HG03378 (cell line): ENCODE results near the gene VMO1.
A peak's percentile ranks its signal among the peaks of the same experiment; 100 is the strongest.

Experiments used
- ATAC-seq: cut with Tn5 transposase; IDR thresholded peaks from one replicate; pipeline ENCODE4 v1.9.1; 2021; ENCODE audit warnings: mild to moderate bottlenecking, moderate library complexity; ENCODE audit not compliant: unreplicated experiment

The VMO1 gene

DNA sequence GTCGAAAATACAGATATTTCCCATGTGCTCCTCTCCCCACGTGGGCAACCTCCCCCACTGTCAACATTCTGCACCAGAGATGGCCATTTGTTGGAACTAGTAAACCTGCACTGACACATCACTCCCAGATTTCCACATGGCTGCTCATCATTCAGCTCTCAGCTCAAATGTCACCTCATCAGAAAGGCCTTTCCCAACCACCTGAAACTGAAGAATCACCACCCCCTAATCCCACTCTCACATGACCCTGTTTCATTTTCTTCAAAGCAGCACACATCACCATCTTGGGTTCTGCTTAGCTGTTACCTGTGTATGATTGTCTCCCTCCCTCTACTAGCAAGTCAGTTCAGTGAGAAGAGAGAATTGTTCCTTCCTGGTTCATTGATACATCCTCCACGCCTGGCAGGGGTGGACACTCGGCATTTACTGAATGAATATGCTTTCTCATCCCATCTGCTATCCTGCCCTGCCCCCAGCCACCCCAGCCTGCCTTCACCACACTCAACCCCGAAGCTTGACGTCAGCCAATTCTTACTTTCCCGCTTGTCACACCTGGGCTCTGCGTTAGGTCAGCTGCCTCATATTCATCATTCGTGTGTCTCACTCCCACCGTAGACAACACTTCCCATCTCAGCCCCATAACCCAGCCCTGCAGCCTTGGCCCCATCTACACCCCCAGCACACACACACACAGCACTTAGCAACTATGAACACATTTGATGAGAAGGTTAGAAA, 14.5 kb upstream of the VMO1 start:
- ATAC-seq = no peak

DNA sequence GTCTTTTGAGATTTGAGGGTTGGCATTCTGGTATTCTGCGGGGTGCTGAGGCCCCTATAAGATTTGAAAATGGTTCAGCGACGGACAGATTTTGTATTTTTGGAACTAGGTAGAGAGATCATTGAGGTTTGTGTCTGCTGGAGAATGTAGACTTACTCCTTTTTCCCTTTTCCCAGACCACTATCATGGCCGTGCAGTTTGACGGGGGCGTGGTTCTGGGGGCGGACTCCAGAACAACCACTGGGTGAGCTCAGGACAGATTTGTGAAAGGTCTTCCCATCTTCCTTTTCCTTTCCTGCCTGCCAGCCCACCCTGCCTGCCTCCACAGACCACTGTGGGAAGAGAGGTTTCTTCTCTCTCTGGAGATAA, 10.4 kb upstream of the VMO1 start:
- no peak for ATAC-seq

DNA sequence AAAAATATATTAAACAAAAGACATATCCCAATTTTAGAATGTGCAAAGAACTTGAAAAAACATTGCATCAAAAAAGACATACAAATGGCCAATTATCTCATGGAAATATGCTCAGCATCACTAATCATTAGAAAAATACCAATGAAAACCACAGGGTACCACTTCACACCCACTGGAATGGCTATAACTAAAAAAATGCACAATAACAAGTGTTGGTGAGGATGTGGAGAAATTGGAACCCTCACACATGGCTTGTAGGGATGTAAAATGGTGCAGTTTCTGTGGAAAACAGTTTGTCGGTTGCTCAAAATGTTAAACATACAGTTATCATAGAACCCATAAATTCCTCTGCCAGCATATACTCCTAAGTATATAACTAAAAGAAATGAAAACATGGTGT, 9.0 kb upstream of the VMO1 start:
- no peak for ATAC-seq

GRCh38 chr17:4790705-4791088, 4.5 kb upstream of the VMO1 start:
- no peak for ATAC-seq

- ATAC-seq = peak; percentile 63
Measured at GRCh38 chr17:4789951-4790704, 4.0 kb upstream of the VMO1 start.

GRCh38 chr17:4789701-4789950, 3.5 kb upstream of the VMO1 start:
- no peak for ATAC-seq

DNA sequence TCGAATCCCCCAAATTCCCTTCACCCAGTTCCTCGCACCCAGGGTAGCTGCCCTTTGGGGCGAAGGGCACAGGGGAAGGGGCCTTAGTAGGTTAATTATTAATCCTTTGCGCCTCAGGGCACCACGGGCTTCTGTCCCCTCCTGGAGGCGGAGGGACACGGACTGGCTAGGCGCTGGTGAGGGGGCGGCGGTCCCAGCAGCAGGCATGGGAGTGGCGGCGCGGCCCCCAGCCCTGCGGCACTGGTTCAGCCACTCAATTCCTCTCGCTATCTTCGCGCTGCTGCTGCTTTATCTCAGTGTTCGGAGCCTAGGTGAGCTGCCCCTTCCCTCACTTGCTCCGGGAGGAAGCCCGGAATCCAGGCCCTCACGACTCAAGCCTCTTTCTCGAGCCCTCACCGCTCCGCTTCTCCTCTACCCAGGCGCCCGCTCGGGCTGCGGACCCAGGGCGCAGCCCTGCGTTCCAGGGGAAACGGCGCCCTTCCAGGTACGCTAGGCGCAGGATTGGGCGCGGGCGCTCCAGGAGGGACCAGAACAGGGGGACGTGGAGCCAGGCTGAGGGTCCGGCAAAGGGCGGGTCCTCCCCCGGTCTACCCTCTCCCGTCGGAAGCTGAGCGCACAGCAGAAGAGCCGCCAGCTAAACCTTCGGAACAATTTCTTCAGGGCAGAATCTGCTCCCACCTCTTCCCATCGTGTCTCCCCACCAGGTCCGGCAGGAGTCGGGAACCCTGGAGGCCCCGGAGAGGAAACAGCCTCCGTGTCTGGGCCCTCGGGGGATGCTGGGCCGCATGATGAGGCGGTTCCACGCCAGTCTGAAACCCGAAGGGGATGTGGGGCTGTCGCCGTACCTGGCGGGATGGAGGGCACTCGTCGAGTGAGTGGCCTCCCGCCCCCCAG, 2.9 kb upstream of the VMO1 start, which contains the start of gene GLTPD2:
Gene GLTPD2 (plus strand): TSS at position 158 of the 894 bp plus-strand sequence. CDS start 48 bp downstream, at position 206.
- ATAC-seq = no peak

DNA sequence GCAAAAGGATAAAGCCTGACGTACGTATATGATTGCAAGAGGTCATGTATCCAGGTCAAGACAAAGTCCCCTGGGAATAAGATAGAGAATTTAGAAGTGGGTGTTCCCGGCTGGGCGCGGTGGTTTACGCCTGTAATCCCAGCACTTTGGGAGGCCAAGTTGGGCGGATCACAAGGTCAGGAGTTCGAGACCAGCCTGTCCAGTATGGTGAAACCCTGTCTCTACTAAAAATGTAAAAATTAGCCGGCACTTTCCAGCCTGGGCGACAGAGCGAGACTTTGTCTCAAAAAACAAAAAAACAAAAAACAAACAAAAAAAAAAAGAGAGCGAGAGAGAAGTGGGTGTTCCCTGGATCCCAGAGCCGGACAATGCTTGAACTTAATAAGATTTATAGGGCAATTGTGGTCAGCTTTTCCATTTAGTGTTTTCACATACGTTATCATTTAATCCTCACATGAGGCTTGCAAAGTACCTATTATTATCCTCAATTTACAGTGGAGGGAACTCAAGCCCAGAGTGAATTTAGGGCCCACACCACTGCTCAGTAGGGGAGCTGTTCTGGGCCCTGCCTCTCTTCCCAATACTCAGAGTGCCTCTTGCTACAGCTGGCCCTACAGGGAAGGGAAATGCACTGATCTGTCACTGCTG, 2.1 kb upstream of the VMO1 start:
- ATAC-seq = no peak

DNA sequence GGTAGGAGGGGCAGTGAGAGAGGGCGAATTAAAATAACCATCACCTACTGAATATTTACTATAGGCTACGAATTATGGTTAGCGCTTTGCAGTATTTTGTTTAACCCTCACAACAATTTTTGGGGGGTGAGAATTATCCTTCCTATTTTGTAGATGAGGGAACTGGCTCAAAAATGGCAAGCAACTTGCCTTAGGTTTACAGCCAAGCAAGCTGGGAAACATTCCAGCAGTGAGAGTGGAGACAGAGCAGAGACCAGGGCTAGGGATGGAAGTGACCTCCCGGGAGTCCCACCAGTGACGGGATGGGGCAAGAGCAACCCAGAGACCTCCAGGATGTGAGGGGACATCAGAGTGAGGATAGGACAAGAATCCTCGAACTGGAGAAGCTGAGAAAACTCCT, 352 bp upstream of the VMO1 start:
- no peak for ATAC-seq

GRCh38 chr17:4785311-4786105, 656 bp downstream of the VMO1 start:
- no peak for ATAC-seq

DNA sequence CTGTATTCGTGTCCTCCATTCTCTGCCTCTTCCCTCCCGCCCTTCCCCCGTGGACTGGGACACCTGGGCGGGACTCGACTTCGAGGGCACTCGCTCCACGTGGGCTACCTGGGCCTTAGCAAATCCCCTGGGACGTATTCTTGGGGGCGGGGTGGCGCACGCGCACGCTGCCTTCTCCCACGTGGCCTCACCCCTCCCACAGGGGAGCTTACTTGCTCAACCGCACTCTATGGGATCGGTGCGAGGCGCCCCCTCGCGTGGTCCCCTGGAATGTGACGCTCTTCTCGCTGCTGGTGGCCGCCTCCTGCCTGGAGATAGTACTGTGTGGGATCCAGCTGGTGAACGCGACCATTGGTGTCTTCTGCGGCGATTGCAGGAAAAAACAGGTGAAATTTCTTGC, 3.5 kb downstream of the VMO1 start:
- ATAC-seq = no peak

DNA sequence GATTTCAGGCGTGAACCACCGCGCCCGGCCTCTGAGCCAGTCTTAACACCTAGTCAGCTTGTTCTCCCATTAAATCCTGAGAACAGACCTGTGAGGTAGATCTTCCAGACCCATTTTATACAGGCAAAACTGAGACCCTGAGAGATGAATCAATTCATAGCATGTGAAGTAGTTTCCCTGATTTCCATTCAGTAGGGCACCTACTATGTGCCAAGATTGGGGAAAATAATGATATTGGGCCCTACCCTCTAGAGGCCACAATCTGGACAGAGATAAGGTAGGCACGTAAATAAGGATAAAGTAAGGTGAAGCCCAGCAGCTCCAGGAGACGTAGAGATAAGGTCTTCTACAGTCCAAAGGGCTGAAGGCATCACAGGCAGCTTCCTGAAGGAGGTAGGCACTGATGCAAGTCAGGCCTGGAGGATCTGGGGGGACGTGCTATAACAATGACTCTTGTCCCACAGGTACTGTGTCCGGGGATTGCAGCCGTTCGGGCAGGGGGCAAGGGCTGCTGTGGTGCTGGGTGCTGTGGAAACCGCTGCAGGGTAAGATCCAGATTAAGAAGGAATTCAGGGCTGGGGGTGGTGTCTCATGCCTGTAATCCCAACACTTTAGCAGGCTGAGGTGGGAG, 5.7 kb downstream of the VMO1 start:
- no peak for ATAC-seq

GRCh38 chr17:4777969-4778760, 8.0 kb downstream of the VMO1 start:
- ATAC-seq = no peak

- ATAC-seq = no peak
Measured at GRCh38 chr17:4772235-4772613, 13.9 kb downstream of the VMO1 start.

GRCh38 chr17:4771519-4772234, 14.5 kb downstream of the VMO1 start, which contains the start of gene TM4SF5:
Gene TM4SF5, plus strand, starts transcription at chr17:4771886. Its CDS starts 37 bp downstream, at chr17:4771923.
- ATAC-seq = no peak

DNA sequence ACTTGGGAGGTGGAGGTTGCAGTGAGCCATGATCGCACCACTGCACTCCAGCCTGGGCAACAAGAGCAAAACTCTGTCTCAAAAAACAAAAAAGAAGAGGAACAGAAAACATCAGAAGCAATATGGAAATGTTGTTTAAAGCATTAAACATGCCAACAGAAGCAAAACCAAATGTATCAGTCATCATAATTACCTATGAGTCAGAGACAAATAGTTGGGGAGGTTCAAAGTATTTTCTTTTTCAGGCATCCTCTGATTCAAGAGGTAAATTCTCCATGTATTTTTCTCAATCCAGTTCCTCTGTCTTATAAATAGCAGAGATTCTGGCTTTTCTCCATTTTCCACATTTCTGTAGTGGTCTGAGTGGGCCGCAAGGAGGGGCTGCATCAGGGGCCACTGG, 16.5 kb downstream of the VMO1 start:
- no peak for ATAC-seq

GRCh38 chr17:4768298-4768697, 17.9 kb downstream of the VMO1 start:
- ATAC-seq = no peak

- no peak for ATAC-seq
Measured at GRCh38 chr17:4766723-4767122, 19.4 kb downstream of the VMO1 start.
